T-cell (primary cell): ENCODE measurements around the gene SLC28A1. TPM values are rescaled to one million over a fixed set of nuclear protein-coding genes. Genes with fewer than 3 reads are reported as not detected.

ENCODE experiments used
- ATAC-seq, 4 experiments: fragments of 200-7000 bp in 3 of 4; fragments of 150-1000 bp in 1 of 4; cut with Tn5 transposase; replicated peaks in 1 of 4; 1 replicate in 3 of 4; 2 replicates in 1 of 4; pipeline ENCODE4 v1.10.0; 2021; ENCODE audit warnings: moderate library complexity in 3 of 4, mild to moderate bottlenecking in 2 of 4, moderate number of reproducible peaks in 1 of 4
- CTCF ChIA-PET, 2 donors: fragments of 300-600 bp; sonication (Branson Sonifier 250); formaldehyde crosslinking; loops; one replicate each; lab custom pipeline; 2022; ENCODE audit warnings: antibody characterized with exemption in 2 of 2; lab: Charles Lee
- POLR2A ChIA-PET, 2 donors: fragments of 300-600 bp; sonication (Branson Sonifier 250); formaldehyde crosslinking; loops; one replicate each; lab custom pipeline; 2022; ENCODE audit warnings: antibody characterized with exemption in 2 of 2; lab: Charles Lee
- DNase-seq, 35 experiments: peaks; one replicate each; pipeline versions ENCODE4 v3.0.0 to v3.0.0-alpha.2; 2013 to 2023
- H3K27ac ChIP-seq: one replicate; pipeline ENCODE4 v1.5.1; 2013; ENCODE audit warnings: low read length
- H3K27me3 ChIP-seq, 2 experiments: replicated peaks in 1 of 2; 1 replicate in 1 of 2; 2 replicates in 1 of 2; pipeline versions ENCODE4 v1.6.1 to v1.7.0; 2013; ENCODE audit warnings: low read length in 1 of 2, mixed read lengths in 1 of 2; ENCODE audit not compliant: control insufficient read depth in 2 of 2, insufficient read depth in 2 of 2; ENCODE audit errors: extremely low read depth in 1 of 2
- H3K36me3 ChIP-seq, 2 donors: 1 replicate in 1 of 2; 2 replicates in 1 of 2; pipeline versions ENCODE4 v1.6.1 to v1.7.0; 2013; ENCODE audit warnings: low read length in 1 of 2; ENCODE audit not compliant: control insufficient read depth in 2 of 2, insufficient read depth in 1 of 2; ENCODE audit errors: extremely low read depth in 1 of 2
- H3K4me1 ChIP-seq, 2 experiments: 1 replicate in 1 of 2; 2 replicates in 1 of 2; pipeline versions ENCODE4 v1.6.1 to v1.7.0; 2013; ENCODE audit warnings: low read length in 2 of 2, mixed read lengths in 1 of 2; ENCODE audit not compliant: insufficient read depth in 2 of 2, control insufficient read depth in 1 of 2; ENCODE audit errors: extremely low read depth in 1 of 2
- H3K4me3 ChIP-seq, 2 donors: 1 replicate in 1 of 2; 2 replicates in 1 of 2; pipeline versions ENCODE4 v1.5.1 to v1.7.0; 2013; ENCODE audit warnings: mild to moderate bottlenecking in 2 of 2, low read length in 1 of 2, moderate library complexity in 1 of 2; ENCODE audit not compliant: control insufficient read depth in 1 of 2; ENCODE audit errors: extremely low read depth in 1 of 2
- H3K9me3 ChIP-seq: 2 replicates; pipeline ENCODE4 v1.7.0; 2013
- H3K27ac Mint-ChIP-seq, 2 donors: one replicate each; pipeline ENCODE4 v1.8.0; 2020 to 2021; ENCODE audit warnings: mild to moderate bottlenecking in 2 of 2, mixed read lengths in 2 of 2
- H3K27me3 Mint-ChIP-seq, 2 donors: one replicate each; pipeline ENCODE4 v1.8.0; 2021 to 2022; ENCODE audit warnings: mixed read lengths in 2 of 2
- H3K36me3 Mint-ChIP-seq: one replicate; pipeline ENCODE4 v1.8.0; 2021; ENCODE audit warnings: mixed read lengths
- H3K4me1 Mint-ChIP-seq, 3 donors: one replicate each; pipeline ENCODE4 v1.8.0; 2020 to 2022; ENCODE audit warnings: mixed read lengths in 3 of 3, mild to moderate bottlenecking in 1 of 3
- H3K4me3 Mint-ChIP-seq, 3 donors: one replicate each; pipeline ENCODE4 v1.8.0; 2020 to 2022; ENCODE audit warnings: mild to moderate bottlenecking in 3 of 3, mixed read lengths in 3 of 3, moderate library complexity in 3 of 3
- H3K9me3 Mint-ChIP-seq, 3 donors: one replicate each; pipeline ENCODE4 v1.8.0; 2020 to 2022; ENCODE audit warnings: mixed read lengths in 3 of 3
- WGBS: methylation state at CpG from one replicate; pipeline ENCODE4 v1.1.5; 2013; ENCODE audit warnings: missing lambda C conversion rate; ENCODE audit not compliant: insufficient coverage; 5-methylcytosine and 5-hydroxymethylcytosine counted together
- total RNA-seq, 35 experiments: library from RNA in 6 of 35; stranded (reverse) in 6 of 35; fragments of 120-200 nt in 1 of 35; gene quantifications; one replicate each; pipeline versions ENCODE4 v1.2.1 to v1.2.4 and lab custom pipeline; 2013 to 2026

The SLC28A1 gene
- total RNA-seq, 5 donors from 2014 or later (not counting 1 experiment from before 2014, with no cell fraction given) = not detected

DNA sequence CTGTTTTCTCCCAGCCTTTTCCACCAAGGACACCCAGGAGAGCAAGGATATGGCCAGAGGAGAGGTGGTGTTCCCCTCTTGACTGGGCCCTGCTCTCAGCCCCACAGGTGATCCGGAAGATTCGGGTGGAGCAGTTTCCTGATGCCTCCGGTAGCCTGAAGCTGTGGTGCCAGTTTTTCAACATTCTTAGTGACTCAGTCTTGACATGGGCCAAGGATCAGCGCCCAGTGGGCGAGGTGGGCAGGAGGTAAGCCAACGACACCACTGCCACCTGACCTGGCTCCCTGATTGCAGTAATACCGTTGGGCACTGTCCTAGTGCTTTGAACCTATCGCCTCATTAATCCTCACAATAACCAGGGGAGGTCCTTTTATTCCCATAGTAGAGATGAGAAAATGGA is 25.3 kb upstream of the SLC28A1 start:
- Histone ChIP-seq H3K27me3 (peaks cover 0 to 3% of the 10 kb centered on the region in 2 experiments), H3K4me3 (no peak overlapping the region), H3K27ac (no peak overlapping the region), H3K36me3 (no peaks in the 10 kb centered on the region), H3K9me3 (no peaks in the 10 kb centered on the region), H3K4me1 (no peaks in the 10 kb centered on the region)
- no peak for ATAC-seq
- CTCF ChIA-PET = no interaction called here
- no peak overlapping the region for H3K4me3 Mint-ChIP-seq
- H3K27ac Mint-ChIP-seq = no peak overlapping the region
- no peak for DNase-seq
- no peaks in the 10 kb centered on the region for H3K27me3 Mint-ChIP-seq
- 91% methylated on average over 4 of the region's 8 CpGs for WGBS
- POLR2A ChIA-PET = no interaction called here
- no peaks in the 10 kb centered on the region for H3K36me3 Mint-ChIP-seq
- H3K9me3 Mint-ChIP-seq = no peaks in the 10 kb centered on the region
- H3K4me1 Mint-ChIP-seq = no peaks in the 10 kb centered on the region

DNA sequence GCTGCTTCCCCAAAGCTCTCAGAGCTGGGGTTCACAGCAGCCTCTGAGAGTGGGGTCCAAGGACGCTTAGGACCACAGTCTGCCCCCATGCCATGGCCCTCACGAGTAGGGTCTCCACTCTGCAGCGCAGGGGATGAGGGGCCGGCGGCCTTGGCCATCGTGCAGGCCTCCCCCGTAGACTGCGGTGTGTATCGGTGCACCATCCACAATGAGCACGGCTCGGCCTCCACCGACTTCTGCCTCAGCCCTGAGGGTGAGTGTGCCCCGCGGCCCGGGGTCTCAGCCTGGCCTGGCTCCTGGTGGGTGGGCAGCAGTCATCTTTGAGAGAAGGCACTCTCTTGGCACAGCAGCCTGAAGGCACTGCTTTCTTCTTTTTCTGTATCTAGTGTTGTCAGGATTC is 24.8 kb upstream of the SLC28A1 start:
- Mint-ChIP-seq H3K4me3 (no peak overlapping the region), H3K36me3 (no peaks in the 10 kb centered on the region)
- no peaks in the 10 kb centered on the region for H3K4me1 ChIP-seq

DNA sequence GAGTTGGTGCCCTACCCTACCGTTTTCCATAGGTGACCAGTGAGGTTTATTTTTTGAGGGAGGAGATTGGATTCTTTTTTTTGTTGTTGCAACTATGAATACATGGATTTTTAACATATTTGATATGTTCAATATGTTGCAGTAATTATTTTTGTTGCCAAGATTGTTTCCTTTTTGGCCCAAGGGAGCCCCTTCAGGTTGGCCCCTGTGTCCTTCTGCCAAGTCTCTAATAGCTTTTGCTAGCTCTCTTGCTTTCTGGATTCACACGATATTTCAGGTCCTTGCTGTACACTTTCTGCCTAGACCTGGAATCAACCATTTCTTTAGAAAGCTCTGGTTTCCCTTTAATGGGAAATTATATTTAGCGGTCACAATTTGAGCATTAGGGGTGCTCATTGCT is 22.7 kb upstream of the SLC28A1 start:
- ATAC-seq = no peak
- H3K27me3 ChIP-seq = peaks cover 0 to 3% of the 10 kb centered on the region in 2 experiments
- WGBS = 80% methylated on average over 1 of the region's 3 CpGs
- H3K36me3 ChIP-seq = no peaks in the 10 kb centered on the region
- no peaks in the 10 kb centered on the region for H3K9me3 ChIP-seq
- H3K4me1 ChIP-seq = no peaks in the 10 kb centered on the region
- POLR2A ChIA-PET = no interaction called here
- CTCF ChIA-PET = interaction anchor here in 1 of 2 donors (0.6 to 0.8 kb wide), 2 partner anchors 9 to 228 kb away, joined by 3 to 4 read pairs; no protein-coding TSS in a partner anchor
- Mint-ChIP-seq H3K36me3 (no peaks in the 10 kb centered on the region), H3K27ac (no peak overlapping the region), H3K9me3 (no peaks in the 10 kb centered on the region), H3K27me3 (no peaks in the 10 kb centered on the region), H3K4me3 (no peak overlapping the region), H3K4me1 (no peaks in the 10 kb centered on the region)
- H3K4me3 ChIP-seq = no peak overlapping the region
- DNase-seq = no peak
- H3K27ac ChIP-seq = no peak overlapping the region

More for the DNA sequence above, 24.8 kb upstream of the SLC28A1 start:
- ATAC-seq (no peak), DNase-seq (no peak)
- H3K9me3 ChIP-seq = no peaks in the 10 kb centered on the region
- no peaks in the 10 kb centered on the region for H3K9me3 Mint-ChIP-seq
- peaks cover 0 to 3% of the 10 kb centered on the region in 2 experiments for H3K27me3 ChIP-seq
- H3K36me3 ChIP-seq = no peaks in the 10 kb centered on the region
- CTCF ChIA-PET = no interaction called here
- H3K4me3 ChIP-seq = no peak overlapping the region
- H3K4me1 Mint-ChIP-seq = no peaks in the 10 kb centered on the region
- H3K27ac Mint-ChIP-seq = no peak overlapping the region
- H3K27ac ChIP-seq = no peak overlapping the region
- WGBS = 83% methylated on average over 8 of the region's 15 CpGs
- POLR2A ChIA-PET = no interaction called here
- no peaks in the 10 kb centered on the region for H3K27me3 Mint-ChIP-seq

DNA sequence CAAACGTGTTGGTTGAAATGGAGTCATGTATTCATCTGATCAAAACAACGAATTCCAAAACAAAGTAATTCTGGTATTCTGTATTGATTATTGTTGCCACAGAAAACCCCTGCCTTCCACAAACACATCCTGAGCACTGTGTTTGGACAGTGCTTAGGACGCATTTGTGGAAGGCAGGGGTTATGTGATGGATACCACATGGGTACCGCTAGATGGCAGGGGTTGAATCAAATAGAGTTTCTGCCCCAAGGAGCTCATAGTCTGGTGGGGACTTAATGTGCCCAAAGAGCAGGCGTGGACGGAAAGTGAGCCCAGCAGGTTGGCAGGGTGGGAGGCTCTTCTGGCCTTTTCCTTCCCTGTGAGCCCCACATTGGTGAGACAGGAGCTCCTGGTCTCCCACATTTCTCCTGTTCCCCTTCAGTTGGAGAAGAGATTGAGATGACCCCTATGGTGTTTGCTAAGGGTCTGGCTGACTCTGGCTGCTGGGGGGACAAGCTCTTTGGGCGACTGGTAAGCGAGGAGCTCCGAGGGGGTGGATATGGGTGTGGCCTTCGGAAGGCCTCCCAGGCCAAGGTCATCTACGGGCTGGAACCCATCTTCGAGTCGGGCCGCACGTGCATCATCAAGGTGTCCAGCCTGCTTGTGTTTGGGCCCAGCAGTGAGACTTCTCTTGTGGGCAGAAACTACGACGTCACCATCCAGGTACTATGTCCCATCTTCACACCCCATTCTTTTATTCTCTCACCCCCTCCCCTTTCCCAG is 22.1 kb upstream of the SLC28A1 start:
- peaks cover 0 to 3% of the 10 kb centered on the region in 2 experiments for H3K27me3 ChIP-seq
- DNase-seq (no peak), ATAC-seq (no peak)
- Mint-ChIP-seq H3K27me3 (no peaks in the 10 kb centered on the region), H3K9me3 (no peaks in the 10 kb centered on the region), H3K36me3 (no peaks in the 10 kb centered on the region), H3K4me1 (no peaks in the 10 kb centered on the region), H3K4me3 (no peak overlapping the region), H3K27ac (no peak overlapping the region)
- H3K36me3 ChIP-seq = no peaks in the 10 kb centered on the region
- H3K4me1 ChIP-seq = no peaks in the 10 kb centered on the region
- WGBS = 93% methylated on average over 11 of the region's 17 CpGs
- H3K4me3 ChIP-seq = no peak overlapping the region
- no peaks in the 10 kb centered on the region for H3K9me3 ChIP-seq
- no peak overlapping the region for H3K27ac ChIP-seq
- CTCF ChIA-PET = no interaction called here
- POLR2A ChIA-PET = no interaction called here

DNA sequence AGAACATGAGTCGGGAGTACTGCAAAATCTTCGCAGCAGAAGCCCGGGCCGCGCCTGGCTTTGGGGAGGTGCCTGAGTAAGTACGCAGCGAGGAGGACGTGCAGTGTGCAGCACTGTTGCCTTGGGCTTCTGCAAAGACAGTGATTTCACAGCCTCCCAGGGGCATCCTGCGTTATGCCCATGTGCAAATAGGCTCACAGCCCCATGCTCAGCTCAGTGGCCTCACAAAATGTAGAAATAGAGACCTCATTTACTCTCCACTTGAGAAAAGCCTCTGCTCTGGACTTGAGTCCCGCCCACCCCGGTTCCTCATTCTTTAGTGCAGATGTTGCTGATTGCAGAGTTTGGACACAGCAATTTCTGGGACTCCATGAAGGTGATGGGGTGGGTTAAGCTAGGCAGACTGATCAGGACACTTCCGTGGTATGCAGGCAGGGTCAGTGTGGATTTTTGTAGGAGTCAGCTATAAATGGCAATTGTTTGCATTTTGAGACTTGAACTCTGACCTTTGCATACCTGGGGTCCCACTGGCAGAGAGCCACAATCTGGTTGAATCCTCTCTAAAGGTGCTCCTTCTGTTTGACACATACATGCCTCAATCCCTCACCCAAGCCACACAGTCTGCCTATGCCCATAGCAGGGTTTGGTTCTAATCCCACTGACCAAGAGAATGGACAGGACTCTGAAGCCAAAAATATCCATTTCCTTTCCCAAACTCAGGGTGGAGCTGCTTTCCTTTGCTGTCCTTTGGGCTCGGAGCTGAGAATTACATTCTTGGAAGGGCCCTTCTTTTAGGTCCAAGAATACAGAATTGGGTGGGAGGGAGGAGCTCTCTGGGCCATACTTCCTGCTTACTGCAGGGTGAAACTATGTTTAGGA is 20.7 kb upstream of the SLC28A1 start:
- CTCF ChIA-PET = no interaction called here
- 79% methylated on average over 11 of the region's 13 CpGs for WGBS
- no peak for DNase-seq

DNA sequence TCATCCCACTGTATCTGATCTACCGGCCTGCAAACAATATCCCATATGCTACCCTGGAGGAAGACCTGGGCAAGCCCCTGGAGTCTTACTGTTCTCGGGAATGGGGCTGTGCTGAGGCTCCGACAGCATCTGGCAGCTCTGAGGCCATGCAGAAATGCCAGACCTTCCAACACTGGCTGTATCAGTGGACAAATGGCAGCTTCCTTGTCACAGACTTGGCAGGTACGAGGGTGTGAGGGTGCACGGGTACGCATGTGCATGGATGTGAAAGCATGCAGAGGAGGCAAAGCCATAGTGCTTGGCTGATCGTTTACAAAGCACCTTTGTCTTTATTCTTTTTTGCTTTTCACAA is 20.0 kb upstream of the SLC28A1 start:
- ATAC-seq = no peak
- Mint-ChIP-seq H3K27me3 (no peaks in the 10 kb centered on the region), H3K4me3 (no peak overlapping the region), H3K9me3 (no peaks in the 10 kb centered on the region), H3K36me3 (no peaks in the 10 kb centered on the region), H3K4me1 (no peaks in the 10 kb centered on the region), H3K27ac (no peak overlapping the region)
- CTCF ChIA-PET = no interaction called here
- no peaks in the 10 kb centered on the region for H3K36me3 ChIP-seq
- no peak overlapping the region for H3K27ac ChIP-seq
- 92% methylated on average over 3 of the region's 7 CpGs for WGBS
- no peaks in the 10 kb centered on the region for H3K9me3 ChIP-seq
- H3K4me3 ChIP-seq = no peak overlapping the region
- no peak for DNase-seq
- H3K4me1 ChIP-seq = no peaks in the 10 kb centered on the region
- H3K27me3 ChIP-seq = peaks cover 0 to 1% of the 10 kb centered on the region in 2 experiments
- POLR2A ChIA-PET = interaction anchor here in 1 of 2 donors (0.8 kb wide), 1 partner anchor 1807 kb away, joined by 3 read pairs; no protein-coding TSS in a partner anchor

More for the DNA sequence above, 20.7 kb upstream of the SLC28A1 start:
- Histone ChIP-seq H3K27ac (no peak overlapping the region), H3K9me3 (no peaks in the 10 kb centered on the region), H3K27me3 (no peaks in the 10 kb centered on the region), H3K4me3 (no peak overlapping the region), H3K36me3 (no peaks in the 10 kb centered on the region), H3K4me1 (no peaks in the 10 kb centered on the region)
- no peak for ATAC-seq
- no peaks in the 10 kb centered on the region for H3K36me3 Mint-ChIP-seq
- no peaks in the 10 kb centered on the region for H3K4me1 Mint-ChIP-seq
- no peaks in the 10 kb centered on the region for H3K27me3 Mint-ChIP-seq
- no peaks in the 10 kb centered on the region for H3K9me3 Mint-ChIP-seq
- no peak overlapping the region for H3K27ac Mint-ChIP-seq
- no peak overlapping the region for H3K4me3 Mint-ChIP-seq
- POLR2A ChIA-PET = interaction anchor here in 1 of 2 donors (0.8 kb wide), 1 partner anchor 1807 kb away, joined by 3 read pairs; no protein-coding TSS in a partner anchor
